ENCODE results near the gene FANCD2OS. TPM values are rescaled to one million over a fixed set of nuclear protein-coding genes. Genes with fewer than 3 reads are reported as not detected.
"Not testable (repeated sequence)": the region's sequence is repeated elsewhere in the genome, so short reads cannot be mapped to it uniquely, and the experiment has no call there.

The FANCD2OS gene
- total RNA-seq, 1 donor from 2014 or later = not detected

DNA sequence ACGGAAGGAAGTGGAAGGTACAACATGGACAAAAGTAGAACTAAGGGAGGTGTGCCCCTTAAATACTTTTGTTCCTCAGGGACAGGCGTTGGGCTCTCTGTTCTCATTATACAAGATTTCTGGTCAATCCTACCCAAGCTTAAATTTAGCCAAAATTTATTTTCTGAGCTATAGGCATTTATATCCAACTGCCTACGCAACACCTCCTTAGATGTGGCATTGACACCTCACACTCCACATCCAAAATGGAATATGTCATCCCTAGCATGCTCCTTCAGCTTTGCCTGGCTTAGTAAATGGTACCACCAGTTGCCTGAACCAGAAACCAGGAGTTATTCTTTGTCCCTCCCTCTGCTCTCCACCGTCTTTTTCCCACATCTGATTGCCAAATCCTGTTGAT lies 26.2 kb downstream of the FANCD2OS start:
- H3K9me3 Mint-ChIP-seq (ENCODE audit: low read depth) = no peaks in the 10 kb centered on the region
- no peak for DNase-seq (ENCODE audit: low spot score, unreplicated experiment)
- H3K27ac Mint-ChIP-seq = no peak overlapping the region
- H3K4me3 Mint-ChIP-seq (ENCODE audit: low read depth) = no peak overlapping the region
- no peaks in the 10 kb centered on the region for H3K4me1 Mint-ChIP-seq (ENCODE audit: low read depth)
- peaks cover 2% of the 10 kb centered on the region for H3K36me3 Mint-ChIP-seq (ENCODE audit: insufficient read depth)
- TF ChIP-seq, protein P1, sequence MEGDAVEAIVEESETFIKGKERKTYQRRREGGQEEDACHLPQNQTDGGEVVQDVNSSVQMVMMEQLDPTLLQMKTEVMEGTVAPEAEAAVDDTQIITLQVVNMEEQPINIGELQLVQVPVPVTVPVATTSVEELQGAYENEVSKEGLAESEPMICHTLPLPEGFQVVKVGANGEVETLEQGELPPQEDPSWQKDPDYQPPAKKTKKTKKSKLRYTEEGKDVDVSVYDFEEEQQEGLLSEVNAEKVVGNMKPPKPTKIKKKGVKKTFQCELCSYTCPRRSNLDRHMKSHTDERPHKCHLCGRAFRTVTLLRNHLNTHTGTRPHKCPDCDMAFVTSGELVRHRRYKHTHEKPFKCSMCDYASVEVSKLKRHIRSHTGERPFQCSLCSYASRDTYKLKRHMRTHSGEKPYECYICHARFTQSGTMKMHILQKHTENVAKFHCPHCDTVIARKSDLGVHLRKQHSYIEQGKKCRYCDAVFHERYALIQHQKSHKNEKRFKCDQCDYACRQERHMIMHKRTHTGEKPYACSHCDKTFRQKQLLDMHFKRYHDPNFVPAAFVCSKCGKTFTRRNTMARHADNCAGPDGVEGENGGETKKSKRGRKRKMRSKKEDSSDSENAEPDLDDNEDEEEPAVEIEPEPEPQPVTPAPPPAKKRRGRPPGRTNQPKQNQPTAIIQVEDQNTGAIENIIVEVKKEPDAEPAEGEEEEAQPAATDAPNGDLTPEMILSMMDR (IDR thresholded peaks at IDR 0.05; ENCODE audit: unreplicated experiment) = no peak
- H3K27me3 Mint-ChIP-seq = no peaks in the 10 kb centered on the region

DNA sequence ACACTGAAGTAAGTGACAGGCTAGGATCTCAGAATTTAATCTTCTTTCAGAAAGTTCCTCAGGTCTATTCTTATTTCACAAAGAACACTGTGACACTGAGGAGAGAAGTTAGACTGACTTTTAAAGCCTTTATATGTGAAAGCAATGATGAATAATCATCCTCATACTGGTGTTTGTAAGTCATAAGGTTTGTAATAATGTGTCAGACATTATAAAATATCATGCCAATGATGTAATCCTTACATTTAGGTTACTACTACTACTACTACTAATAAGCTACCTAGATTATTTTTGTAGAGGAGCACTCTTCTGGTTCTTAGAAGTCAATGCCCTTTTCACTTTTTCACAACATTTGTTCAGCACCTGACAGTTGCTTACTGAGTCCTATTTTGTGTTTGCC lies 33.4 kb downstream of the FANCD2OS start:
- Mint-ChIP-seq H3K4me3 (ENCODE audit: low read depth) (no peak overlapping the region), H3K27me3 (no peaks in the 10 kb centered on the region), H3K9me3 (ENCODE audit: low read depth) (no peaks in the 10 kb centered on the region), H3K27ac (no peak overlapping the region), H3K36me3 (ENCODE audit: insufficient read depth) (peaks cover 5% of the 10 kb centered on the region), H3K4me1 (ENCODE audit: low read depth) (no peaks in the 10 kb centered on the region)
- no peak for DNase-seq (ENCODE audit: low spot score, unreplicated experiment)
- TF ChIP-seq, protein P1 (IDR thresholded peaks at IDR 0.05; ENCODE audit: unreplicated experiment) = no peak

DNA sequence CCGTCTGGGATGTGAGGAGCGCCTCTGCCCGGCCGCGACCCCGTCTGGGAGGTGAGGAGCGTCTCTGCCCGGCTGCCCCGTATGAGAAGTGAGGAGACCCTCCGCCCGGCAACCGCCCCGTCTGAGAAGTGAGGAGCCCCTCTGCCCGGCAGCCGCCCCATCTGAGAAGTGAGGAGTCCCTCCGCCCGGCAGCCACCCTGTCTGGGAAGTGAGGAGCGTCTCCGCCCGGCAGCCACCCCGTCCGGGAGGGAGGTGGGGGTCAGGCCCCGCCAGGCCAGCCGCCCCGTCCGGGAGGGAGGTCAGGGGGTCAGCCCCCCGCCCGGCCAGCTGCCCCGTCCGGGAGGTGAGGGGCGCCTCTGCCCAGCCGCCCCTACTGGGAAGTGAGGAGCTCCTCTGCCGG lies 38.0 kb downstream of the FANCD2OS start:
- Mint-ChIP-seq H3K36me3 (ENCODE audit: insufficient read depth) (peaks cover 32% of the 10 kb centered on the region), H3K9me3 (ENCODE audit: low read depth) (peaks cover 10% of the 10 kb centered on the region)
- not testable (repeated sequence) for H3K27ac Mint-ChIP-seq; H3K4me1 Mint-ChIP-seq (ENCODE audit: low read depth); H3K4me3 Mint-ChIP-seq (ENCODE audit: low read depth); H3K27me3 Mint-ChIP-seq; DNase-seq (ENCODE audit: low spot score, unreplicated experiment)

- no peak for DNase-seq (ENCODE audit: low spot score, unreplicated experiment)
- no peaks in the 10 kb centered on the region for H3K27me3 Mint-ChIP-seq
- no peak overlapping the region for H3K4me3 Mint-ChIP-seq (ENCODE audit: low read depth)
- H3K4me1 Mint-ChIP-seq (ENCODE audit: low read depth) = no peaks in the 10 kb centered on the region
- H3K9me3 Mint-ChIP-seq (ENCODE audit: low read depth) = no peaks in the 10 kb centered on the region
- TF ChIP-seq, protein P1 (IDR thresholded peaks at IDR 0.05; ENCODE audit: unreplicated experiment) = no peak
- no peak overlapping the region for H3K27ac Mint-ChIP-seq
- H3K36me3 Mint-ChIP-seq (ENCODE audit: insufficient read depth) = peaks cover 12% of the 10 kb centered on the region
These were observed 53.0 kb downstream of the FANCD2OS start for GRCh38 chr3:10055097-10055496.

Other genes with a start within 250 kb of the FANCD2OS start
- gene CIDEC, start 228.0 kb downstream of the FANCD2OS start, total RNA-seq = not detected in 2 replicates
- 30.5 and 33.0 TPM in 2 replicates for gene JAGN1, start 217.6 kb downstream of the FANCD2OS start, total RNA-seq
- 4.9 and 7.0 TPM in 2 replicates for gene IL17RE, start 205.4 kb downstream of the FANCD2OS start, total RNA-seq
- gene IL17RC, start 191.2 kb downstream of the FANCD2OS start, total RNA-seq = 13.4 and 17.1 TPM in 2 replicates
- gene CRELD1, start 174.4 kb downstream of the FANCD2OS start, total RNA-seq = 57.1 and 60.3 TPM in 2 replicates
- 10.4 and 11.4 TPM in 2 replicates for gene PRRT3, start 155.8 kb downstream of the FANCD2OS start, total RNA-seq
- gene EMC3, start 121.4 kb downstream of the FANCD2OS start, total RNA-seq = 38.6 and 42.1 TPM in 2 replicates
- gene FANCD2, start 81.8 kb downstream of the FANCD2OS start, total RNA-seq = 26.6 and 27.1 TPM in 2 replicates
- gene BRK1, start 7.4 kb upstream of the FANCD2OS start, total RNA-seq = 117 and 123 TPM in 2 replicates
- 70.3 and 72.5 TPM in 2 replicates for gene VHL, start 33.5 kb upstream of the FANCD2OS start, total RNA-seq
- 0.36 and 0.40 TPM in 2 replicates for gene IRAK2, start 56.7 kb upstream of the FANCD2OS start, total RNA-seq
- 34.5 and 35.5 TPM in 2 replicates for gene TATDN2, start 140.2 kb upstream of the FANCD2OS start, total RNA-seq
- 31.8 and 45.8 TPM in 2 replicates for gene GHRL, start 184.7 kb upstream of the FANCD2OS start, total RNA-seq
- gene SEC13, start 212.9 kb upstream of the FANCD2OS start, total RNA-seq = 101 and 105 TPM in 2 replicates